HG03280 (cell line): ENCODE data around the gene MCHR1.

Experiments
- ATAC-seq: cut with Tn5 transposase; IDR thresholded peaks from one replicate; pipeline ENCODE4 v1.9.1; 2021; ENCODE audit warnings: mild to moderate bottlenecking, moderate library complexity; ENCODE audit not compliant: unreplicated experiment

The MCHR1 gene

DNA sequence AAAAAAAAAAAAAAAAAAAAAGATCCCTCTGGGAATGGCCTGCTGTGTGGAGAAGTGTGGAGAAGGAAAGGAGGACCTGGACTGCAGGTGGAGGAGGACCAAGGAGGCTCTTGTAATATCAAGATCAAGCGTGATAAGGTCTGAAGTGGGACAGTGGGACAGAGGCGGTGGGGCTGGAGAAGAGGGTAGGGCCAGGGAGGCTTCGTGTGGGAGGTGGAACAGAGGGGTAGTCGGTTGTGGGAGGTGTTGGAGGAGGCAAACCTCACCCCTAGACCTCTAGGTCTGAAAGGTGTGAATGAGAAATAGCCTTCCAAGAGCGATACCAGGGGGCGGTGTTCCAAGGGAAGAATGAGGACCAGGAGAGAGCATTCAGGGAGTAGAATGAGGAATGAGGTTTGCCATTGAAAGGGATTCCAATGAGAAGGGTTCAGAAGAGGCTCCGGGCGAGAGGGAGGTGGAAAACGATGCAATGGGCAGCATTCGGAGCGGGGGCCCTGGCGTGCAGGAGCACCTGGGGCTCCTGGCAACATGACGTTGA, 44.2 kb downstream of the MCHR1 start:
- ATAC-seq = no peak

DNA sequence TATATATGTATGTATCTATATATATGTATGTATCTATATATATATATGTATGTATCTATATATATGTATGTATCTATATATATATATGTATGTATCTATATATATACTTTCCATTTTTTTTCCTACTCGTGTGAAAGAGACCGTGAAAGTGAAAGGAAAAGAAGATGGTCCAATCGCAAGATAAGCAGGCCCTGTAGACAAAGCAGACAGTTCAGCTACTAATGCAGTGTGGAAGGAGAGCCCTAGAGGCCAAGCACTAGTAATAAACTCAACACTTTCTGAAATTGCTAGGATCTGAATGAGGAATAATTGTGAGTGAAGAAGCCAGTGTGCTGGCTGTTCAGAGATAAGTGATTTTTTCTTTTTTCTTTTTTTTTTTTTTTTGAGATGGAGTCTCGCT, 47.2 kb downstream of the MCHR1 start:
- ATAC-seq = no peak

DNA sequence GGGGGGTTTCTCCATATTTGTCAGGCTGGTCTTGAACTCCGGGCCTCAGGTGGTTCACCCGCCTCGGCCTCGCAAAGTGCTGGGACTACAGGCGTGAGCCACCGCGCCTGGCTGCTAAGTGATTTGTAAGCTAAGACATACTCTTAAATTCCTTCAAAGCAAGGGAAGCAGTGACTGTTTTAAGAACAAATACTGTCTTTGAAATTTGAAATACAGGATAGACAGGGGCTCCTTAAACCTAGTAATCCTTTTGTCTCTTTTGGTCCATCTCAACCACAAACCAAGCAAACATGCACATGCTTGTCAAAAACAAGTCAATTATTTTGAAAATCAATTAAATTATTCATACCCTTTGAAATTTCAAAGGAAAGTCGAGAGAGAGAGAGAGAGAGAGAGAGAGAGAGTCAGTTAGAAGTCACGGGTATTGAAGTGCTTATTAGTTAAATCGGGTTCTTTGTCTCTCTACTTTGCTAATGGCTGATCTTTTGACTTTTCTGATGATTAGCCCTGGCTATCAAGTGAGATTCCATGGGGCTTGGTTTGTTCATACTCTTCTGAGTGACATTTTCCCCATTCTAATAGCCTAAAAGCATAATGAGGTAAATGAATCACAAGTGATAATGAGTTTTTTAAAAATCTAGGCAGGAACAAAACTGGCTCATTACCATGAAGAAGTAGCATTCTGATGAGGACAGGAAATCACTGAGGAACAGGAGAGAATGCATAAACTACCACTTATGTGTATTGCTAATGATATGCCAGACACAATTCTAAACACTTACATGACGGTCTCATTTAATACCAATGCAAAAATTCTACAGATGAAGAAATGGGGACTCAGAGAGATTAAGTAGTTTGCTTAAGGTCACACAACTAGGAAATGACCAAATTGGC, 48.0 kb downstream of the MCHR1 start:
- ATAC-seq = no peak

DNA sequence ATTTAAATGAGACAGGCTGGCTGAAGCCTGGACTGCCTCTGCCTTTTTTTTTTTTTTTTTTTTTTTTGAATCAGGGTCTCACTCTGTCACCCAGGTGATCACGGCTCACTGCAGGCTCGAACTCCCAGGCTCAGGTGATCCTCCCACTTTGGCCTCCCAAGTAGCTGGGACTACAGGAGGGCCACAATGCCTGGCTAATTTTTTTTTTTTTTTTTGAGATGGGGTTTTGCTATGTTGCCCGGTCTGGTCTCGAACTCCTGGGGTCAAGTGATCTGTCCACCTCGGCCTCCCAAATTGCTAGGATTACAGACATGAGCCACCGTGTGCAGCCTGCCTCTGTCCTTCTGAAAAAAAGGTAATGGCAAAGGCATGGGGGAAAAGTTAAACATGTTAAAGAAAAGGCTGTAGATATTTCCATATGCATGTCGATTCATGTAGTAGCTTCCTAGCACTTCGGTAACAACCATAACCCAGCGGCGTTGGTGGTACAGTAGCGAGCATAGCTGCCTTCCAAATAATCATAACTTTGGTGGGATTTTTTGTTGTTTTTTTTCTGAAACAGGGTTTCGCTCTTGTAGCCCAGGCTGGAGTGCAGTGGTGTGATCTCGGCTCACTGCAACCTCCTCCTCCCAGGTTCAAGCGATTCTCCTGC, 48.8 kb downstream of the MCHR1 start:
- ATAC-seq = no peak

DNA sequence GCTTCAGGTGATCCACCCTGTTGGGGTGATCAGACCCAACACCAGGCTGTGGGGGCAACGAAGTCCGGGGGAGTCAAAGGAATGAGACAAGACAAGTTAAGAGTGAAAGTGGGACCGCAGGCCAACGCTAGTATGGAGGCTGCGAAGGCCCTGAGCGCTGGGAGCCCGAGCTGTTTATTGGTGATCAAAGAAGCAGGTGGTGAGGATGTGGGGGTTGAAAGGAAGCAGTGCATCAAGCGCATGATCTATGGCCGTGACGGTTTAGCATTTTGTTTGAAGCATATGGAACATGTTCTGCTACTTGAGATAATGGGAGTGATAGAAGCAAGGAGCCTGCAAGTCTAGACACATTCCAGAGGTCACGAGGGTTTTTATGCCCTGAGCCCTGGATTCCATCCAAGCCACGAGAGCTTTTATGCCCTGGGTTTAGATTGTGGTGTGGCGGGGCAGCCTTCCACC, 49.5 kb downstream of the MCHR1 start:
- no peak for ATAC-seq

DNA sequence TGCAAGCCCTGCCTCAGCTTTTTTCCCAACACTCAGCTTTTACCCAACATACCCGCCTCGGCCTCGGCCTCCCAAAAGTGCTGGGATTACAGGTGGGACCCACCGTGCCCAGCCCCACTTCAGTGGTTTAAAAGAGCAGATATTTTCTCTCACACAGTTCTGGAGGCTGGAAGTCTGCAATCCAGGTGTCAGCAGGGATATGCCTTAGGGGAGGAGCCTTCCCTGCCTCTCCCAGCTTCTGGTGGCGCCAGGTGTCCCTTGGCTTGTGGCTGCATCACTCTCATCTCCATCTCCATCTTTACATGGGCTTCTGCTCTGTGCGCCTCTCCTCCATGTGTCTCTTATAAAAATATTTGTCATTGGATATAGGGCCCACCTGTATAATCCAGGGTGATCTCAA, 50.0 kb downstream of the MCHR1 start:
- no peak for ATAC-seq
